Calu3 (cell line): ENCODE data around the gene DDRGK1. TPM values are rescaled to one million over a fixed set of nuclear protein-coding genes. Genes with fewer than 3 reads are reported as not detected.

Source experiments
- BruUV-seq: library from RNA; stranded (reverse); fragments of 400-500 nt; replicated peaks from 2 replicates; lab custom pipeline; 2021; lab: Mats Ljungman, UMichigan
- CTCF ChIA-PET: fragments of 300-600 bp; sonication (Branson Sonifier 250); formaldehyde crosslinking; loops from one replicate; lab custom pipeline; 2022; ENCODE audit warnings: antibody characterized with exemption; lab: Charles Lee
- DNase-seq: peaks from one replicate; pipeline ENCODE4 v3.0.0; 2022
- H3K27ac Mint-ChIP-seq: one replicate; pipeline ENCODE4 v1.8.0; 2022; ENCODE audit warnings: mixed read lengths; ENCODE audit not compliant: unreplicated experiment
- H3K27me3 Mint-ChIP-seq: one replicate; pipeline ENCODE4 v1.8.0; 2022; ENCODE audit warnings: mixed read lengths; ENCODE audit not compliant: unreplicated experiment
- H3K36me3 Mint-ChIP-seq: one replicate; pipeline ENCODE4 v1.8.0; 2022; ENCODE audit warnings: mild to moderate bottlenecking, moderate library complexity, mixed read lengths; ENCODE audit not compliant: insufficient read depth, unreplicated experiment
- H3K4me1 Mint-ChIP-seq: one replicate; pipeline ENCODE4 v1.8.0; 2022; ENCODE audit warnings: mild to moderate bottlenecking, low read depth, mixed read lengths; ENCODE audit not compliant: unreplicated experiment
- H3K4me3 Mint-ChIP-seq: one replicate; pipeline ENCODE4 v1.8.0; 2022; ENCODE audit warnings: mild to moderate bottlenecking, low read depth, moderate library complexity, mixed read lengths; ENCODE audit not compliant: unreplicated experiment
- H3K9me3 Mint-ChIP-seq: one replicate; pipeline ENCODE4 v1.8.0; 2022; ENCODE audit warnings: low read depth, mixed read lengths; ENCODE audit not compliant: unreplicated experiment
- intact Hi-C: fragments of 100-400 bp; cut with micrococcal nuclease; formaldehyde crosslinking; loops from one replicate; pipeline ENCODE4 v1.10.0; 2022; ENCODE audit not compliant: unreplicated experiment
- total RNA-seq: library from RNA; stranded (reverse); gene quantifications from 2 replicates; pipeline ENCODE4 v1.2.3, GENCODE V29; 2022
- TF ChIP-seq, protein P1 (sequence below): fragments of 200-600 bp; IDR thresholded peaks from one replicate; pipeline ENCODE4 v1.8.0; 2022; ENCODE audit warnings: antibody characterized with exemption; ENCODE audit not compliant: unreplicated experiment

The DDRGK1 gene
- total RNA-seq, 1 experiment from 2014 or later, result 30.9 TPM

DNA sequence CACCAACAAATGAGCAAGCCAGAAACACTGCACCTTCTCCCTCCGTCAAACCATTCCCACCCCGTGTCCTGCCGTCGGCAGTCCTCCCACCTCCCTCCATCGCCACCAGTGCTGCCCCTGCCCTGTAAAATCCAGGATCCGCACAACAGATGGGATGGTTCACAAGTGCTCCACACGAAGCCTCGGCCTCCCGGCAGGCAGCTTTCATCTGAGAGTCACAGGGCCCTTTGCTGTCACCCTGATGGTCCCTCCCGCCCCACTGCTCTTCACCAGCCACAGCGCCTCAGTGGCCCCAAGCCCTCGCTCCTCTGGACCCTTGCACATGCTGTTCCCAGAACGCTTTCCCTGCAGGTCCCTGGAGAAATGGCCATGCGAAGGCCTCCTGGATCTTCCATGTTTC lies 22.4 kb upstream of the DDRGK1 start:
- Mint-ChIP-seq H3K4me3 (no peak overlapping the region), H3K27ac (no peak overlapping the region), H3K4me1 (no peaks in the 10 kb centered on the region), H3K9me3 (no peaks in the 10 kb centered on the region), H3K36me3 (peaks cover 9% of the 10 kb centered on the region), H3K27me3 (no peaks in the 10 kb centered on the region)
- intact Hi-C loops, result no loop called here
- no peak for DNase-seq
- BruUV-seq, result no TSS peak
- CTCF ChIA-PET, result no interaction called here
- TF ChIP-seq, protein P1, sequence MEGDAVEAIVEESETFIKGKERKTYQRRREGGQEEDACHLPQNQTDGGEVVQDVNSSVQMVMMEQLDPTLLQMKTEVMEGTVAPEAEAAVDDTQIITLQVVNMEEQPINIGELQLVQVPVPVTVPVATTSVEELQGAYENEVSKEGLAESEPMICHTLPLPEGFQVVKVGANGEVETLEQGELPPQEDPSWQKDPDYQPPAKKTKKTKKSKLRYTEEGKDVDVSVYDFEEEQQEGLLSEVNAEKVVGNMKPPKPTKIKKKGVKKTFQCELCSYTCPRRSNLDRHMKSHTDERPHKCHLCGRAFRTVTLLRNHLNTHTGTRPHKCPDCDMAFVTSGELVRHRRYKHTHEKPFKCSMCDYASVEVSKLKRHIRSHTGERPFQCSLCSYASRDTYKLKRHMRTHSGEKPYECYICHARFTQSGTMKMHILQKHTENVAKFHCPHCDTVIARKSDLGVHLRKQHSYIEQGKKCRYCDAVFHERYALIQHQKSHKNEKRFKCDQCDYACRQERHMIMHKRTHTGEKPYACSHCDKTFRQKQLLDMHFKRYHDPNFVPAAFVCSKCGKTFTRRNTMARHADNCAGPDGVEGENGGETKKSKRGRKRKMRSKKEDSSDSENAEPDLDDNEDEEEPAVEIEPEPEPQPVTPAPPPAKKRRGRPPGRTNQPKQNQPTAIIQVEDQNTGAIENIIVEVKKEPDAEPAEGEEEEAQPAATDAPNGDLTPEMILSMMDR, result no peak

DNA sequence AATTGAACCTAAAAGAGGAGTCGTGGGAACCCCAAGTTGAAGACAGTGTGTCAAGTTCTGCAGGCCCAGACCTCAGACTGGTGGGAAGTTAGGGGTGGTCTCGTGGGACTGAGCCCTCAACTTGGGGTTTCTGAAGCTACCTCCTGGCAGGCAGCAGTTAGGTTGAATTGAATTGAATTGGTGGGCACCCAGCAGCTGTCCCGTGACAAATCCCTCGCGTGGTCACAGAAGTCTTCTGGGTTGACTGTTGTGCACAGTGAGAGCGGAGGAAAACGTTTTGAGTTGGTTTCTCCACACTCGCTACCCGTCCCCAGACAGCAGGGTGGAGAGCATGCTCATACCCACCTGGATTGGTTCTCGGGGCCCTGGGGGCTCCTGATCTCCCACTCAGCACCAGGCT lies 21.6 kb upstream of the DDRGK1 start:
- H3K27me3 Mint-ChIP-seq, result no peaks in the 10 kb centered on the region
- intact Hi-C loops, result no loop called here
- H3K36me3 Mint-ChIP-seq, result peaks cover 11% of the 10 kb centered on the region
- no TSS peak for BruUV-seq
- CTCF ChIA-PET, result no interaction called here
- no peaks in the 10 kb centered on the region for H3K9me3 Mint-ChIP-seq
- TF ChIP-seq, protein P1, result no peak
- no peak overlapping the region for H3K27ac Mint-ChIP-seq
- no peak for DNase-seq
- H3K4me1 Mint-ChIP-seq, result peaks cover 7% of the 10 kb centered on the region
- no peak overlapping the region for H3K4me3 Mint-ChIP-seq

DNA sequence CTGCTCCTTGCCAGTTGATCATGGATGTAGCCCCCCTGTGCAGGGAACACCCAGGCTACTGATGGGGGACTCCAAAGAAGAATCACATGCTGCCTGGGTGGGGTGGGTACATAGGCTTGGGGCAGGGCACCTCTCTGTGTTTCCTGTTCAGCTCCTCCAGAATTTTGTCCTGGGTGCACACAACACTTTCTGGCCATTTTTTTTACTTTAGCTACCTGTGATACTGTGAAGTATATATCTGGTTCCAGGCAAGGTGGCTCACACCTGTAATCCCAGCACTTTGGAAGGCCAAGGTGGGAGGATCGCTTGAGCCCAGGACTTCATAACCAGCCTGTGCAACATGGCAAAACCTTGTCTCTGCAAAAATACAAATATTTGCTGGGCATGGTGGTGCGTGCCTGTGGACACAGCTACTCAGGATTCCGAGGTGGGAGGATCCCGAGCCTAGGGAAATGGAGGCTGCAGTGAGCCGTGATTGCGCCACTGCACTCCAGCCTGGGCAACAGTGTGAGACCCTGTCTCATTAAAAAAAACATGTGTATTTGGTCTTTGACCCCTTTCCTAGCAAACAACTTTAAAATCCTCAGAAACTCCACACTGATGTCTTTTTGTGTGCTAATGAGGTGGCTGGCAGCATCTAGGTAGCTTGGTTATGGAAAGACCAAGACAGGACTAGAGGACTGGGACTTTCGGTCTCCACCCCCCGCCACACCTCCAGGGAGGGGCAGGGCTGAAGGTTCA lies 20.4 kb upstream of the DDRGK1 start:
- Mint-ChIP-seq H3K9me3 (no peaks in the 10 kb centered on the region), H3K27ac (no peak overlapping the region), H3K36me3 (peaks cover 13% of the 10 kb centered on the region), H3K27me3 (no peaks in the 10 kb centered on the region), H3K4me1 (peaks cover 8% of the 10 kb centered on the region), H3K4me3 (no peak overlapping the region)
- BruUV-seq, result no TSS peak
- CTCF ChIA-PET, result no interaction called here
- intact Hi-C loops, result no loop called here
- no peak for DNase-seq
- TF ChIP-seq, protein P1, result no peak

DNA sequence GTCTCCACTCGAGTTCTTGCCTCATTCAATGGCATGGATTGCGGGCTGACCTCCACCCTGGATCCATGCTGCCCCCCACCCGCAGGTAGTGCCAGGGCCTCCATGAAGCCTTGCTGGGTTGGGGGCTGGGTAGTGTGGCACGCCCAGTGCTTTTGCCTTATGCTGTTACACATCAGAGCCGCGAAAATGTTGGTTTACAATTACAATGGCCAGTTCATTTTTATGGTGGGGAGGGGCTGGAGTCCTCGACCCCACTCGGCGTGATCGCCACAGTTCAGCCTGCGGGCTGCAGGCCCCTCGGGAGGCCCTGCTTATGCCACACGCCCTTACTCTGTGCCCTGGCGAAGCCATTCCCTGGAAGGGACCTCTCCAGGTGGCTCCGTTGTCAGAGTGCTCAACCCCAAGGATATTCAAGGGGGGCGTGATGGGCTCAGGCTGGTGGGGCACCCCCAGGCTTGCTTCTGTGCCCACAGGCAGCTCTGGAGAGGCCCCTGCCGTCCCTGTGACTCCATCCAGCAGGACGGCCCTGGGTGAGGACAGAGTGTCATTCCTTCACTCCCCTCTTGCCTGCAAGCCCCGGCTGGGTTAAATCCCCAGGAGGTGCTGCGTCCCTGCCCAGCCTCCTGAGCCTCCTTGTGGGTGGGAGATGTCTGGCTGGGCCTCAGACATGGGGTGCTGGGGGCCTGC lies 19.7 kb upstream of the DDRGK1 start:
- Mint-ChIP-seq H3K27me3 (no peaks in the 10 kb centered on the region), H3K27ac (no peak overlapping the region), H3K4me3 (no peak overlapping the region), H3K36me3 (peaks cover 13% of the 10 kb centered on the region), H3K4me1 (peaks cover 8% of the 10 kb centered on the region), H3K9me3 (no peaks in the 10 kb centered on the region)
- TF ChIP-seq, protein P1, result no peak
- no TSS peak for BruUV-seq
- intact Hi-C loops, result no loop called here
- no peak for DNase-seq
- CTCF ChIA-PET, result no interaction called here
